HG03064 (cell line): ENCODE data around the gene TYW1.
"Not testable (repeated sequence)": the region's sequence is repeated elsewhere in the genome, so short reads cannot be mapped to it uniquely, and the experiment has no call there.

Experiments used
- ATAC-seq: cut with Tn5 transposase; IDR thresholded peaks from one replicate; pipeline ENCODE4 v1.9.1; 2021; ENCODE audit warnings: low read depth; ENCODE audit not compliant: unreplicated experiment

The TYW1 gene

DNA sequence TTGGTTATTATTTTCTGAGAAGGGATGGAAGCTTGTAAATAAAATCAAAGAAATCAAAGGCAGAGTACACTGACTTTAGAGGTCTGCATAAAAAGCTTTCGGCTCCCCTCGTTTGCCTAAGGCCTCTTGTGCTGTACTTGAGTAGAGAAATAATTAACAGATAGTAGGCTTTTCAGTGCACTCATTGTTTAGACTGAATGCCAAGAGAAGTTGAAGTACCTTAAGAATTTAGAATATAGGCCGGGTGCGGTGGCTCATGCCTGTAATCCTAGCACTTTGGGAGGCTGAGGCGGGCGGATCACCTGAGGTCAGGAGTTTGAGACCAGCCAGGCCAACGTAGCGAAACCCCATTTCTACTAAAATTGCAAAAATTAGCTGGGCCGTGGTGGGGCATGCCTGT, 232.4 kb downstream of the TYW1 start:
- not testable (repeated sequence) for ATAC-seq

GRCh38 chr7:67230029-67230428, 233.4 kb downstream of the TYW1 start:
- ATAC-seq, result not testable (repeated sequence)

GRCh38 chr7:67233506-67233905, 236.9 kb downstream of the TYW1 start:
- ATAC-seq, result not testable (repeated sequence)

DNA sequence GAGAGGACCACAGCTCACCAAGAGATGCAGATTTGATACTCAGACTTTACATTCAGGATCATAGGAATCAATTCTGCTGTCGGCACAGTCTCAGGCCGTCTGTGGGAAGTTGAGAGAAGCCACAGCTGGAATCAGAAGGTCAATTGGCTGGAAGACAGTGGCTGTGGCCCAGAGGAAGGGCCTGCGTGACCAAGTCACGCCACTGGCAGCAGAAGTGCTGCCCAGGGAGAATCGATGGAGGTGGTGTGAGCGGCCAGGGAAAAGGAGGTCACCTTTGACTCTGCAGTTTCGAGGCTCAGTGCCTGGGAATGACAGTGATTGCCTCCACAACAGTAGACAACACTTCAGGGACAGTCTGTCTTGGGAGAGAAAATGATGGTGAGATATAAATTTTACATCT, 239.6 kb downstream of the TYW1 start:
- ATAC-seq, result not testable (repeated sequence)

- ATAC-seq, result not testable (repeated sequence)
Measured at GRCh38 chr7:67242871-67243270, 246.2 kb downstream of the TYW1 start.

DNA sequence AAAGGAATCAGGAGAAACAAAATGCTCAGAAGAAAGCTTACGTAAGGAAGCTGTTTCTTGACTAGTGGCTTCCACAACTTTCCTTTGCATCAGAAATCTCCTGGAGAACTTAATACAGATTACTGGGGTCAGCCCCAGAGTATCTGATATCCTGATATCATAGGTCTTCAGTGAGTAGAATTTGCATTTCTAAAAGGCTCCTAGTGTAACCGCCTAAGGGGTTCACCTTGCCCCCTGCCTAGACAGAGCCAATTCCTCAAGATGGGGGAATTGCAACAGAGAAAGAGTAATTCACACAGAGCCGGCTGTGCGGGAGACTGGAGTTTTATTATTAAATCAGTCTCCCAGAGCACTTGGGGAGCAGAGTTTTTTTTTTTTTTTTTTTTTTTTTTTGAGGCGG, 251.7 kb downstream of the TYW1 start:
- ATAC-seq, result not testable (repeated sequence)

- ATAC-seq, result no peak
Measured at GRCh38 chr7:67251986-67252558, 255.4 kb downstream of the TYW1 start.

GRCh38 chr7:67255076-67255475, 258.4 kb downstream of the TYW1 start:
- not testable (repeated sequence) for ATAC-seq

- ATAC-seq, result not testable (repeated sequence)
Measured at GRCh38 chr7:67257779-67258178, 261.1 kb downstream of the TYW1 start.

- not testable (repeated sequence) for ATAC-seq
Measured at GRCh38 chr7:67259363-67259762, 262.7 kb downstream of the TYW1 start.

DNA sequence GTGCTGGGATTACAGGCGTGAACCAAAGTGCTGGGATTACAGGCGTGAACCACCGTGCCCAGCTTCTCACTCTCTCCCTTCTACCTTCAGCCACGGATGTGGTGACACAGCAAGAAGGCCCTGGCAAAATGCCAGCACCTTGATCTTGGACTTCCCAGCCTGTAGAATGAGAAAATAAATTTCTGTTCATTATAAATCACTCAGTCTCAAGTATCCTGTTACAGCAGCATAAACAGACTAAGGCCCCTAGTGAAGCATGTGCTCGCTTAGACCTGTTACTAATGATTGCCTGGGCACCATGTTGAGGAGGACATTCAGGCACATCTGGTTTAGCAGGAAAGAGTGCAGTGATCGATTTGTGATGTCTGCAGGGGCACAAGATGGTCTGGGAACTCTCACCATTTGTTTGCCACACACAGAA, 263.5 kb downstream of the TYW1 start:
- not testable (repeated sequence) for ATAC-seq

DNA sequence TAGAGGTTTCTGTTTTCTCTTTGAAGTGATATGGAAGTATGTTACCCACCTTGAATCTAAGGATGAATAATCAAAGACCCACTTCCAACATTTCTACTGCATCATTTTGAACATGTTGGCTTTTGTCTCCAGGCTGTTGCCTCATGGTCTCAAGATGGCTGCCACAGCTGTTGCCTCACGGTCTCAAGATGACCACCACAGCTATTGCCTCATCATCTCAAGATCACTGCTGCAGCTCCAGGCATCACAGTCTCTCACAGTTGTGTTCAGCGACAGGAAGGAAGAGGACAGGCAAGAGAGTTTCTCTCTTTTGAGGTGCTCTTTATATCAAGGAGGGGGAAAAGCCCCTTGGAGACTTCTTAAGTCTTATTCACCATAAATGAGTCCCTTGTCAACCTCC, 267.4 kb downstream of the TYW1 start:
- ATAC-seq, result not testable (repeated sequence)

DNA sequence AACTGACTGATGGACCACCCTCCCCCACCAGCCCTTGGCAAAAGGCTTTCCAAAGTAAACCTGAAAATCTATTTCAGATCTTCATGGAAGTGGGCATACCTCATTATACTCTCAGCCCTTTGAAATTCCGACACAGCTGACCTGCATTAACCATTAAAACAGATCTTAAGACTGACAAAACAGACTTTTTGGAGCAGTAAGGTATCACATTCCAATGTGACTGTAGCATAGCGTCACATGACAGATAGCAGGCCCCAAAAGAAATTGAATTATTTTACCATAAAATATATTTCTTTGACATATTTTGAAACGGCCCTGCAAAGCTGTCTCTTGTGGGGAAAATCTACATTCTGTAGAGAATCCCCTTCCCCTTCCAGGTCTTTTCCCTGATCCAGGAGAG, 269.4 kb downstream of the TYW1 start:
- ATAC-seq, result not testable (repeated sequence)

- no peak for ATAC-seq
Measured at GRCh38 chr7:67267914-67268313, 271.3 kb downstream of the TYW1 start.

- ATAC-seq, result not testable (repeated sequence)
Measured at GRCh38 chr7:67269916-67270315, 273.3 kb downstream of the TYW1 start.
